Ureter (tissue), 1 donor: ENCODE data around the gene SCAF4. TPM values are rescaled to one million over a fixed set of nuclear protein-coding genes. Genes with fewer than 3 reads are reported as not detected.
"Not testable (repeated sequence)": the region's sequence is repeated elsewhere in the genome, so short reads cannot be mapped to it uniquely, and the experiment has no call there.

Source experiments
- DNase-seq: peaks from one replicate; pipeline ENCODE4 v3.0.0-alpha.2; 2020; ENCODE audit warnings: low spot score
- total RNA-seq: library from RNA; stranded (reverse); gene quantifications from one replicate; pipeline ENCODE4 v1.2.4, GENCODE V29; 2023
- donor health status: DM: yes; HTN: yes; CAD: no.

The SCAF4 gene
- 44.2 TPM for total RNA-seq

GRCh38 chr21:31731857-31732596 is at the start of gene SCAF4:
Gene SCAF4 (minus strand): TSS chr21:31732118. CDS start chr21:31731692, 426 bp downstream.
- DNase-seq = peak; percentile 91

DNA sequence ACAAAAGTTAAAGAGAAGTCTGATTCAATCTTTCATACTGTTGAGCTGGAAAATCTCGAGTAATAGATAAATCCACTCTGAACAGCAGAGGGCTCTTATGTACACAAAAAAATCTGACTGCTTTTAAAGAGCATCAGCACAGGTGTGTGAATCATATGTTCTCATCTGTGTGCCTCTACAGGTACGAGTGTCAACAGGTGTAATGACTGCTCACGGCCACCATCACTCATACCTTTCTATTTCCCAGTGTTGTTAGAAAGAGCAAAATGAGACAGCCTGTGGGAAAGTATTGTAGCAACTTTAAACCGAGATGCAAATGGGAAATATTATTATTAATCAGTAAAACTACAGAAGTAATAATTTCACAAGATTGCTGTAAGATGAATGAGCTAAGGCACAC is 49.0 kb upstream of the SCAF4 start:
- no peak for DNase-seq

GRCh38 chr21:31778546-31778945 is 46.6 kb upstream of the SCAF4 start:
- no peak for DNase-seq

- no peak for DNase-seq
These were observed 45.9 kb upstream of the SCAF4 start for GRCh38 chr21:31777857-31778256.

DNA sequence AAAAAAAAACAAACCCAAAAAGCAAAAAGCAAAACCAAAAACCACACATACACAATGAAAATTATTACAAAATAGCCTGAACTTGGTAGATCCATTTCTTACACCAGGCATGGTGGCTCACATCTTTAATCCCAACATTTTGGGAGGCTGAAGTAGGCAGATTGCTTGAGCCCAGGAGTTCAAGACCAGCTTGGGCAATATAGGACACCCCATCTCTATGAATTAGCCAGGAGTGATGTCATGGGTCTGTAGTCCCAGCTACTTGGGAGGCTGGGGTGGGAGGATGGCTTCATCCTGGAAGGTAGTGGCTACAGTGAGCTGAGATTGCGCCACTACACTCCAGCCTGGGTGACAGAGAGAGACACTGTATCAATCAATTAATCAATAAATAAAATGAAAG is 42.1 kb upstream of the SCAF4 start:
- DNase-seq = no peak

GRCh38 chr21:31772674-31773555 is 41.0 kb upstream of the SCAF4 start:
- no peak for DNase-seq

- DNase-seq = no peak
These were observed 39.8 kb upstream of the SCAF4 start for GRCh38 chr21:31771685-31772084.

DNA sequence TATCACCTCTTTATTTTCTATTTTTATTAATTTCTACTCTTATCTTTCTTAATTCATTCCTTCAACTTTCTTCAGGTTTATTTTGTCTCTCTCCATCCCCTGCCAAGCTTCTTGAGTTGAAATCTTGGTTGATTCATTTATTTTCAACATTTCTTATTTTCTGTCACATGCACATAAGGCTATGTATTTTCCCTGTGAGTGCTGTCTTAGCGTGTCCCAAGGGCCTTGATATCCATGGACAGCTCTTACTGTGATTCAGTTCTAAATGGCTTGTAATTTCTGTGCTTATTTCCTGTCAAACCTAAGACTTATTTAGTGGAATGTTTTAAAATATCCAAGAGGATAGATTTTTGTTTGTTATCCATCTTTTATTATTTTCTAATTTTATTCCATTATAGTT is 36.8 kb upstream of the SCAF4 start:
- DNase-seq = no peak

DNA sequence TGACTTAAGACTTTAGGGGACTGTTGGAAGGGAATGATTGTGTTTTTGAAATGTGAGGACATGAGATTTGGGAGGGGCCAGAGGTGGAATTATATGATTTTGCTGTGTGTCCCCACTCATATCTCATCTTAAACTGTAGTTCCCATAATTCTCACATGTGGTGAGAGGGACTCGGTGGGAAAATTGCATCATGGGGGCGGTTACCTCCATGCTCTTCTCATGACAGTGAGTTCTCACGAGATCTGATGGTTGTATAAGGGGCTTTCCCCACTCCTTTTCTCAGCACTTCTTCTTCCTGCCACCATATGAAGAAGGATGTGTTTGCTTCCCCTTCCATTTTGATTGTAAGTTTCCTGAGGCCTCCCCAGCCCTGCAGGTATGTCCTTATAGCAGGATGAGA is 35.0 kb upstream of the SCAF4 start:
- no peak for DNase-seq

- DNase-seq = not testable (repeated sequence)
These were observed 33.9 kb upstream of the SCAF4 start for GRCh38 chr21:31765850-31766249.

- no peak for DNase-seq
These were observed 29.0 kb upstream of the SCAF4 start for GRCh38 chr21:31760931-31761330.

DNA sequence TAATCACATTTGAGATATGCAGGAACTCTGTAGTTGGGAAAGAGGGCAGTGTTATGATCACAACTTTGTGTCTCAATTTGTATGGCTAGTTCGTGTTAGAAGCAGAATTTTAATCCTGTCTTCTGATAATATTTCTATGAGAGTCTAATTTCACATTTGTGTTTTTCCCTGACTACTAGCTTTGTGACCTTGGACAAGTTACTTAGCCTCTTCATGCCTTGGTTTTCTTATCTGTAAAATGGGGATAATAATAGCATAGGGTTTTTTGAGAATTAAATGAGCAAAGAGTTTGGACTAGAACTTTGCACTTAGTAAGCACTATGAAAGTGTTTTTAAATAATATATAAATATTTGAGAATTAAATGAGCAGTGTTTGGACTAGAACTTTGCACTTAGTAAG is 24.9 kb upstream of the SCAF4 start:
- DNase-seq = no peak

DNA sequence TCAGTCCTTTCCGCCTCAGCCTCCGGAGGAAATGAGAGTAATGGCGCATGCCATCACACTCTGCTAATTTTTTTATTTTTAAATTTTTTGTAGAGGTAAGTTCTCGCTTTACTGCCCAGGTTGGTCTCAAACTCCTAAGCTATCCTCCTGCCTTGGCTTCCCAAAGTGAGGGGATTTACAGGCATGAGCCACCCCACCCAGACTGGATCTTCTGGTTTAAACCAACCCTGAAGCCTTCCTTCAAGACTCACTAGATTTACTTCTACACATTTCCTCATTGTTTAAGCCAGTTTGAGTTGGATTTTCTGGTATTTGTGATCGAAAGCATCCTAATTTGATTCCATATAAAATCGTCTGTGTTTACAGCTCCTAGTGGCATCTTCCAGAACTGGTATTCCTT is 23.1 kb upstream of the SCAF4 start:
- no peak for DNase-seq

GRCh38 chr21:31754708-31754960 is 22.7 kb upstream of the SCAF4 start:
- no peak for DNase-seq

GRCh38 chr21:31753949-31754707 is 22.2 kb upstream of the SCAF4 start:
- no peak for DNase-seq

GRCh38 chr21:31752967-31753366 is 21.0 kb upstream of the SCAF4 start:
- no peak for DNase-seq

- no peak for DNase-seq
These were observed 20.4 kb upstream of the SCAF4 start for GRCh38 chr21:31752352-31752751.

GRCh38 chr21:31750843-31751242 is 18.9 kb upstream of the SCAF4 start:
- DNase-seq = no peak

DNA sequence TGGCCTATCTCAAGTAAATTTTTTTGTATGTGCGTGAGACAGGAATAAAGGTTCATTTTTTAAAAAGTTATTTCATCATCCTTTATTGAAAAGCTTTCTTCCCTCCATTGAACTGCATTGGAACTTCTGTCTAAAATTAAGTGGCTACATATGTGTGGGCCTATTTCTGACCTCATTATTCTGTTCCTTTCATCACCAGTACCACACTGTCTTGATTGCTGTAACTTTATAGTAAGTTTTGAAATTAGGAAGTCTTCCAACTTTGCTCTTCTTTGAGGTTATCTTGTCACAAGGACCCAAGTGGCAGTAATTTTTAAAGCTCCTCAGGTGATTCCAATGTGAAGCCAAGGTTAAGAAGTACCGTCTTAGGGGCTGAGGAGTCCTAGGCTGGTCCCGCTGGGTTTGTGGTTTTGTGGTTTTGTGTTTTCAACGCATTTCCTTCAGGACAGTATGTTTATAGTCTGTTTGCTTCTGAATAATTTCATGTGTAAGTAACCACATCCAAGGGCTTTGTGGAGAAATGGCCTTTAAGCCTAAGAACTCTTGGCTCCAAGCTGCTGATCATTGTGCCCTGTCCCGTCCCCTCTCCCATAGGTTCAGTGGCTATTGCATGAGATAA is 12.4 kb upstream of the SCAF4 start:
- no peak for DNase-seq

- no peak for DNase-seq
These were observed 11.8 kb upstream of the SCAF4 start for GRCh38 chr21:31743712-31744111.

GRCh38 chr21:31741116-31741515 is 9.2 kb upstream of the SCAF4 start:
- DNase-seq = no peak
